SK-N-SH (cell line): ENCODE data around the gene RIPOR2. TPM values are rescaled to one million over a fixed set of nuclear protein-coding genes. Genes with fewer than 3 reads are reported as not detected.

Experiments used
- CTCF ChIA-PET: fragments of 300-600, 350-600 bp; formaldehyde crosslinking; extraction: SDS; loops from one replicate; lab custom pipeline; 2021; lab: Yijun Ruan, JAX
- POLR2A ChIA-PET: fragments of 350-600 bp; sonication (Branson Sonifier 250); formaldehyde crosslinking; extraction: SDS; loops from one replicate; lab custom pipeline; 2020; ENCODE audit warnings: antibody characterized with exemption, inconsistent platforms; lab: Yijun Ruan, JAX
- DNase-seq: peaks from one replicate; pipeline ENCODE4 v3.0.0; 2012
- H2AFZ ChIP-seq: fragments of 200-600 bp; sonication (generic); 2 replicates; pipeline ENCODE4 v1.8.1; 2016; ENCODE audit warnings: antibody characterized with exemption, mild to moderate bottlenecking, low read depth
- H3F3A ChIP-seq: fragments of 200-600 bp; sonication (generic); replicated peaks from 2 replicates; pipeline ENCODE3; 2016; ENCODE audit warnings: antibody characterized with exemption, mild to moderate bottlenecking; ENCODE audit not compliant: insufficient read depth
- H3K27ac ChIP-seq, 2 experiments: fragments of 200-500 bp in 1 of 2; fragments of 200-600 bp in 1 of 2; sonication (Bioruptor generic) in 1 of 2; sonication (generic), shearing (Covaris generic) in 1 of 2; 2 replicates each; pipeline versions ENCODE4 v1.5.1 to v1.6.1; 2014 to 2016; ENCODE audit warnings: low read depth in 2 of 2, inconsistent platforms in 1 of 2, low read length in 1 of 2, mild to moderate bottlenecking in 1 of 2, mixed read lengths in 1 of 2
- H3K27me3 ChIP-seq: fragments of 200-600 bp; sonication (generic), shearing (Covaris generic); 2 replicates; pipeline ENCODE4 v1.6.1; 2016; ENCODE audit warnings: mixed run types; ENCODE audit not compliant: insufficient read depth
- H3K36me3 ChIP-seq, 2 experiments: fragments of 200-500 bp in 1 of 2; fragments of 200-600 bp in 1 of 2; sonication (Bioruptor generic) in 1 of 2; sonication (generic) in 1 of 2; replicated peaks in 1 of 2; 2 replicates each; pipeline versions ENCODE3 to v1.5.1; 2014 to 2016; ENCODE audit warnings: low read length in 1 of 2, mild to moderate bottlenecking in 1 of 2; ENCODE audit not compliant: insufficient read depth in 2 of 2, control insufficient read depth in 1 of 2
- H3K4me1 ChIP-seq, 2 experiments: fragments of 200-500 bp in 1 of 2; fragments of 200-600 bp in 1 of 2; sonication (Bioruptor generic) in 1 of 2; sonication (generic), shearing (Covaris generic) in 1 of 2; 2 replicates each; pipeline versions ENCODE4 v1.5.1 to v1.6.1; 2014 to 2016; ENCODE audit warnings: low read depth in 1 of 2, low read length in 1 of 2, mixed run types in 1 of 2; ENCODE audit not compliant: insufficient read depth in 2 of 2, control insufficient read depth in 1 of 2
- H3K4me2 ChIP-seq: fragments of 200-600 bp; sonication (generic), shearing (Covaris generic); 2 replicates; pipeline ENCODE4 v1.6.1; 2017; ENCODE audit warnings: mixed run types
- H3K4me3 ChIP-seq, 2 experiments: fragments of 200-500 bp in 1 of 2; fragments of 200-600 bp in 1 of 2; sonication (Bioruptor generic) in 1 of 2; sonication (generic), shearing (Covaris generic) in 1 of 2; 2 replicates each; pipeline versions ENCODE4 v1.5.1 to v1.8.1; 2014 to 2016; ENCODE audit warnings: low read depth in 2 of 2, inconsistent platforms in 1 of 2, low read length in 1 of 2, mild to moderate bottlenecking in 1 of 2, mixed read lengths in 1 of 2, moderate library complexity in 1 of 2
- H3K79me2 ChIP-seq: fragments of 200-600 bp; sonication (generic); 2 replicates; pipeline ENCODE4 v1.8.1; 2017; ENCODE audit warnings: mild to moderate bottlenecking; ENCODE audit not compliant: insufficient read depth
- H3K9ac ChIP-seq: fragments of 200-600 bp; sonication (generic); 2 replicates; pipeline ENCODE4 v1.6.1; 2017; ENCODE audit warnings: mixed run types
- H3K9me2 ChIP-seq: fragments of 200-600 bp; sonication (generic); 2 replicates; pipeline ENCODE4 v1.6.1; 2017; ENCODE audit warnings: mixed run types
- H3K9me3 ChIP-seq: fragments of 200-600 bp; sonication (generic); 2 replicates; pipeline ENCODE4 v1.6.1; 2017; ENCODE audit warnings: mixed run types, mild to moderate bottlenecking, moderate library complexity
- H4K20me1 ChIP-seq: fragments of 200-600 bp; sonication (generic); 2 replicates; pipeline ENCODE4 v1.6.1; 2017; ENCODE audit warnings: mild to moderate bottlenecking, mixed run types; ENCODE audit not compliant: insufficient read depth
- ELF1 ChIP-seq: IDR thresholded peaks from 2 replicates; pipeline ENCODE4 v1.4.0; 2012
- GABPA ChIP-seq: IDR thresholded peaks from 2 replicates; pipeline ENCODE4 v1.4.0; 2012; ENCODE audit warnings: low read depth, mild to moderate bottlenecking
- MEF2A ChIP-seq: IDR thresholded peaks from 2 replicates; pipeline ENCODE4 v1.4.0; 2012; ENCODE audit warnings: low read depth, borderline replicate concordance
- NFIC ChIP-seq: IDR thresholded peaks from 2 replicates; pipeline ENCODE4 v1.4.0; 2012; ENCODE audit warnings: borderline replicate concordance
- POLR2AphosphoS5 ChIP-seq: IDR thresholded peaks from 2 replicates; pipeline ENCODE4 v1.6.1; 2012; ENCODE audit warnings: low read depth, low read length
- RAD21 ChIP-seq: IDR thresholded peaks from 2 replicates; pipeline ENCODE4 v1.6.1; 2012; ENCODE audit warnings: mild to moderate bottlenecking, low read length
- REST ChIP-seq: IDR thresholded peaks from 2 replicates; pipeline ENCODE4 v1.6.1; 2012; ENCODE audit warnings: mild to moderate bottlenecking, low read depth, low read length, moderate library complexity
- SIN3A ChIP-seq: IDR thresholded peaks from 2 replicates; pipeline ENCODE4 v1.6.1; 2012; ENCODE audit warnings: low read depth, mild to moderate bottlenecking, low read length, moderate library complexity, borderline replicate concordance
- USF1 ChIP-seq: IDR thresholded peaks from 2 replicates; pipeline ENCODE4 v1.4.0; 2012; ENCODE audit warnings: low read depth, borderline replicate concordance
- USF2 ChIP-seq: fragments of 150-350 bp; IDR thresholded peaks from 2 replicates; pipeline ENCODE4 v1.6.1; 2017; ENCODE audit warnings: antibody characterized with exemption, low read length, low read depth, borderline replicate concordance
- YY1 ChIP-seq: IDR thresholded peaks from 2 replicates; pipeline ENCODE4 v1.4.0; 2012; ENCODE audit warnings: low read depth, mild to moderate bottlenecking
- WGBS: methylation state at CpG from one replicate; pipeline ENCODE4 v1.1.6; 2017; ENCODE audit warnings: low lambda C conversion rate; 5-methylcytosine and 5-hydroxymethylcytosine counted together
- polyA plus RNA-seq, 3 experiments: library from polyadenylated mRNA; depleted of rRNA; stranded (reverse); fragments of >200 nt; gene quantifications; 2 replicates each; pipeline ENCODE4 v1.2.3, GENCODE V29; 2012

RIPOR2 gene
- polyA plus RNA-seq, 1 of the 3 experiments (the other 2 are of a cell fraction), result 0.05 TPM

- no peak for TF ChIP-seq POLR2AphosphoS5
- TF ChIP-seq NFIC, result no peak
- no peak for TF ChIP-seq USF2
- no peak for TF ChIP-seq REST
- TF ChIP-seq SIN3A, result no peak
- no peak for TF ChIP-seq YY1
- no peak for TF ChIP-seq GABPA
- TF ChIP-seq USF1, result no peak
- H3K4me1 ChIP-seq, result no peaks in the 10 kb centered on the region; a peak in 1 of 4 replicates
- H3F3A ChIP-seq, result no peaks in the 10 kb centered on the region
- no peaks in the 10 kb centered on the region for H3K79me2 ChIP-seq
- no peaks in the 10 kb centered on the region for H3K9me2 ChIP-seq
- no peak overlapping the region for H3K27ac ChIP-seq
- ChIA-PET POLR2A (no interaction called here), CTCF (interaction anchor here (0.7 to 2.8 kb wide), 5 partner anchors 11 to 311 kb away, joined by 3 to 15 read pairs (median 8); no protein-coding TSS in a partner anchor)
- DNase-seq, result no peak
- H3K27me3 ChIP-seq, result no peaks in the 10 kb centered on the region
- WGBS, result 82% methylated on average over 8 of the region's 8 CpGs
- no peak overlapping the region for H3K9ac ChIP-seq
- H3K9me3 ChIP-seq, result no peaks in the 10 kb centered on the region
- H3K36me3 ChIP-seq, result no peaks in the 10 kb centered on the region
- H3K4me3 ChIP-seq, result no peak overlapping the region
- H4K20me1 ChIP-seq, result no peaks in the 10 kb centered on the region
- no peak overlapping the region for H3K4me2 ChIP-seq
- H2AFZ ChIP-seq, result no peak overlapping the region
Measured at GRCh38 chr6:24899136-24899996, 36.4 kb downstream of the RIPOR2 start.

GRCh38 chr6:24898676-24899075 lies 37.1 kb downstream of the RIPOR2 start:
- no peak for DNase-seq
- ChIA-PET POLR2A (no interaction called here), CTCF (interaction anchor here (0.7 to 2.8 kb wide), 4 partner anchors 11 to 311 kb away, joined by 3 to 15 read pairs (median 9); no protein-coding TSS in a partner anchor)
- WGBS, result 81% methylated on average over 1 of the region's 1 CpG
- H3K79me2 ChIP-seq, result no peaks in the 10 kb centered on the region
- H3K27ac ChIP-seq, result no peak overlapping the region
- H3K9ac ChIP-seq, result no peak overlapping the region
- H3K4me1 ChIP-seq, result no peaks in the 10 kb centered on the region; a peak in 1 of 4 replicates
- H3K27me3 ChIP-seq, result no peaks in the 10 kb centered on the region
- H3F3A ChIP-seq, result no peaks in the 10 kb centered on the region
- TF ChIP-seq ELF1 (no peak), POLR2AphosphoS5 (no peak), USF1 (no peak), RAD21 (no peak), MEF2A (no peak)
- H3K9me3 ChIP-seq, result no peaks in the 10 kb centered on the region
- no peak overlapping the region for H2AFZ ChIP-seq
- no peaks in the 10 kb centered on the region for H3K36me3 ChIP-seq
- H4K20me1 ChIP-seq, result no peaks in the 10 kb centered on the region
- H3K4me3 ChIP-seq, result no peak overlapping the region
- no peaks in the 10 kb centered on the region for H3K9me2 ChIP-seq
- H3K4me2 ChIP-seq, result no peak overlapping the region
